Activated CD8-positive, alpha-beta memory T cell treated with anti-CD3 and anti-CD28 coated beads, Interleukin-2, amount 50 U/mL, for 1 hour (primary cell): Measurements from ENCODE around the gene DNAI2.
"Not testable (repeated sequence)": the region's sequence is repeated elsewhere in the genome, so short reads cannot be mapped to it uniquely, and the experiment has no call there.

Experiments
- DNase-seq: peaks from one replicate; pipeline ENCODE4 v3.0.0-alpha.2; 2020; ENCODE audit errors: extremely low read depth

DNAI2 gene

GRCh38 chr17:74245145-74245831 is 28.7 kb upstream of the DNAI2 start:
- DNase-seq: no peak

DNA sequence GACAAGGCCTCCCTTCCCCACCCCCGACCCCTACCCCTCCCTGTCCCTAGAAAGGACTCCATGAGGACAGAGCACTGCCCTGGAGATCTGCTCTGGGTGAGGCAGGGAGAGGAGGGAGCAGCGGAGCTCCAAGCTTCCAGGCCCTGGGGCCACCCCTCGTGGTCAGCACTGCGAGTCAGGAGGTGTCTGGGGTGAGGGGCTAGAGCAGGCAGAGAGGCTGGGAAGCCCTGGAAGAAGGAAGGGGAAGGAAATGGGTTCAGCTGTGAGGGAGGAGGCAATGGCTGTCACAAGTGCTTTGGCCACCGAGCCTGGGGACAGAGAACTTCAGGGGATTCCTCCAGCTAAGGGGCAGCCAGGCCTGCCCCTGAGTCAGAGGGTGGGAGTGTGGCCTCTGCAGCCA is 28.2 kb upstream of the DNAI2 start:
- DNase-seq: no peak

DNA sequence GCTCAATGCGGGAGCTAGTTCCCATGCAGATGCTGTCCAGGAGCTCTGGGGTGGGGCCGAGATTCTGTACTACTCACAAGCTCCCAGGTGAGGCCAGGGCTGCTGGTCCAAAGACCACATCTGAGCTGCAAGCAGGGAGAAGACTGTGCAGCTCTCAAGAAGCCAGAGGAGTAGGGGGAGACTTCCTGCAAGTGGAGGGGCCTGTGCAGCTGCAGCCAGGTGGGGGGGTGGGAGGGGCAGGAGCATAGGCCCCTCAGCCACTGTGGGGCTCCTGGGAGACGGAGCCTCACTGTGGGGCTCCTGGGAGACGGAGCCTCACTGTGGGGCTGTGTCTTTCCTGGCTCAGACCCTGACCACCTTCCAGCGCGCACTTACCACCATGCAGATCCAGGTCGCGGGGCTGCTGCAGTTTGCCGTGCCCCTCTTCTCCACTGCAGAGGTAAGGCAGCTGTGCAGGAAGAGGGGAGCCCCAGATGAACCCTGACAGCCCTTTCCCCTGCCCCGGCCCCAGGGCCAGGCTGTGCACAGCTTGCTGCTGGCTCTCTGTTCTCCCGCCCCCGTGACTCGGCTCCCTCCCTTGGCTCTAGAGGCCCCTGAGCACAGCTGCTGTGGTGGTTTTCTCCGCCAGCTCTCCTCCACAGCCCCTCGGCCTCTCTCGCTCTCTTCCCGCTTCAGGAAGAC is 24.3 kb upstream of the DNAI2 start:
- DNase-seq: no peak

- no peak for DNase-seq
Observed at GRCh38 chr17:74250324-74250995, 23.6 kb upstream of the DNAI2 start.

DNA sequence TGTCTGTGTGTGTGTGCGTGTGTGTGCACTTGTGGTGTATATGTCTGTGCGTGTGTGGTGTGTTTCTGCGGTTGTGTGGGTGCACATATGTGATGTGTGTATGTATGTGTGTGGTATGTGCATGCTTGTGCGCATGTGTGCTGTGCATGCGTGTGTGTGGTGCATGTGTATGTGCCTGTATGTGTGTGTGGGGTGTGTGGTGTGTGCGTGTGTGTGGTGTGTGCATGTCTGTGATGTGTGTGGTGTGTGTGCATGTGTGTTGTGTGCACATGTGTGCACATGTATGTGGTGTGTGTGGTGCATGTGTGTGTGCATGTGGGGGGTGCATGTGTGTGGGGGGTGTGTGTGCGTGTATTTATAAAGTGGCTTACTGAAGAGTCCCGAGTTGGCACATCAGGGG is 23.0 kb upstream of the DNAI2 start:
- no peak for DNase-seq

DNA sequence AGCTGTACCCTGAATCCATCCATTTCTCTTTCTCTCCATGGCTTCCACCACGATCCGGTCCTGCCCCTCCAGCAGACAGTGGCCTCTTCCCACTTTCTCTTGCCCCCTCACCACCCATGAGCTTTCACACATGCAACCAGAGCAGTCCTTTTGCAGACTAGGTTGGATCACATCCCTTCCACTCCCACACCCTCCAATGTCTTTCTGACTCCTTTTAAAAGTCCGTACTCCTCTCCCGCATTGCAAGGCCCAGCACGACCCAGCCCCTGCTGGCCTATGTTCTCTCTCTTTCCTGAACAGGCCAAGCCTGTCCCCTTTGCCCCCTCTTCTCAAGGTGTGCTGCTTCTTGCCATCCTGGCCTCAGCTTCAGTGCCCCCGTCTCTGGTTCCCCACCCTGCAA is 22.5 kb upstream of the DNAI2 start:
- DNase-seq: no peak

- no peak for DNase-seq
Observed at GRCh38 chr17:74252211-74252610, 21.8 kb upstream of the DNAI2 start.

GRCh38 chr17:74253036-74253435 is 21.0 kb upstream of the DNAI2 start:
- no peak for DNase-seq

DNA sequence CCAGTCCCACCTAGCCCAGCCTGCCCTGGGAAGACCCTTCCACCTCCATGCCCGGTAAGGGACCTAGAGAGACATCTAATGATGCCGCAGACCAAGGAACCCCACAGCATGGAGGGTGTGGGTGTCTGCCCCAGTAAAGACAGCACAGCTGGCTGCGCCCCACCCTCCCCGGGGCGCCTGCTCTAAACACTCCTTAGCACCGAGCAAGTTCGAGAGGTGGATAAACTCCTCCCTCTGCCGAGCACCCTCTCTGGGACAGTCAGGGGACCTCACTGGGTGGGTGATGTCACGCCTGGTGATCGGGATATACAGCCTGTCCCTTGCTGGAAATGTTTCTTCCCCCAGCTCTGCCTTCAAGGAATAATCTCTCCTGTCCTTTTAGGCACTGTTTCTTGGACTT is 16.7 kb upstream of the DNAI2 start:
- no peak for DNase-seq

- no peak for DNase-seq
Observed at GRCh38 chr17:74259667-74260524, 14.1 kb upstream of the DNAI2 start.

DNA sequence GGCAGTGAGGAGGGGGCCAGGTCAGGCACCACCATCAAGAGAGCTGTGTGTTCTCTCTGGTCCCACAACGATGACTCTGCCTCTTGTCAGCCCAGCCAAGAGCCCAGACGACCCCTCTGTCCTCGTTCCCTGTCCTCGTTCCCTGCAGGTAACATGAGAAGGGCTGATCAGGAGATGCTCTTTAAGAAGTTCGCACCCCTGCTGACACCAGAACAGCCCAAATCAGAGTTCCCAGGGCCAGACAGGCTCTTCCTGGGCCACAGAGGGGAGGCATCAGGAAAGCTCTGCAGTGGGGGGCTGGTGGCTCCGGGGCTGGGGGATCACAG is 13.5 kb upstream of the DNAI2 start:
- no peak for DNase-seq

GRCh38 chr17:74262601-74263000 is 11.4 kb upstream of the DNAI2 start:
- DNase-seq: no peak

- not testable (repeated sequence) for DNase-seq
Observed at GRCh38 chr17:74267054-74267453, 7.0 kb upstream of the DNAI2 start.

DNA sequence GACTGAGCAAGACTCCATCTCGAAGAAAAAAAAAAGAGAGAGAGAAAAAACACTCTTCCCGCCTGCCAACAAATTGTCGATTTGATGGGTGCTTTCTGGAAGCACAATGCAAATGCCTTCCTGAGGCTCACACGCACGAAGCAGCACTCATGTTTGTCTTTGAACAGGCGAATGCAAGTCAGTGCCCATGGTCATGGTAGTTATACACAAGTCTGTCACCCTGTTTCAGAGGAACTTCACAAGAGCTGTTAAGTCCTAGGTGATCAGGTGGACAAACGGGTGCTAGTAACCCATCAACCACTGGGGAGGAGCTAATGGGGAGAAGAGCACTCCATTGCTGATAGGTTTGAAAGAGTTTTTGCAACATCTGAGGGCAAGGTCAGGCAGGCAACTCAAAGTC is 6.5 kb upstream of the DNAI2 start:
- no peak for DNase-seq

GRCh38 chr17:74267987-74268499 is 6.0 kb upstream of the DNAI2 start:
- no peak for DNase-seq

- no peak for DNase-seq
Observed at GRCh38 chr17:74268558-74268957, 5.5 kb upstream of the DNAI2 start.

GRCh38 chr17:74270333-74270732 is 3.7 kb upstream of the DNAI2 start:
- DNase-seq: no peak

DNA sequence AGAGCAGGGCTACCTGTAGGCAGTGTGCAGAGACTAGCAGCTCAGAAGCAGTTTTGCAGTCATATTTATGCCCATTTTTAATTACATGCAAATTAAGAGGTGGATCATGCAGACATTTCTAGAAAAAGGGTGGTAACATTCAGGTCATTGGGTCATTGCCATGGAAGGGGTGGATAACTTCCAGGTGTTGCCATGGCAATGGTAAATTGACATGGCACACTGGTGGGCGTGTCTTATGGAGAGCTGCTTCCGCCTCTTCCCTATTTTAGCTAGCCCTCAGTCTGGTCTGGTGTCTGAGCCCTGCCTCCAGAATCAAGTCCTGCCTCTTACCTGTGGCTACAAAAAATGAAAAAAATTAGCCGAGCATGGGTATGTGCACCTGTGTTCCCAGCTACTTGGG is 2.8 kb upstream of the DNAI2 start:
- DNase-seq: no peak

DNA sequence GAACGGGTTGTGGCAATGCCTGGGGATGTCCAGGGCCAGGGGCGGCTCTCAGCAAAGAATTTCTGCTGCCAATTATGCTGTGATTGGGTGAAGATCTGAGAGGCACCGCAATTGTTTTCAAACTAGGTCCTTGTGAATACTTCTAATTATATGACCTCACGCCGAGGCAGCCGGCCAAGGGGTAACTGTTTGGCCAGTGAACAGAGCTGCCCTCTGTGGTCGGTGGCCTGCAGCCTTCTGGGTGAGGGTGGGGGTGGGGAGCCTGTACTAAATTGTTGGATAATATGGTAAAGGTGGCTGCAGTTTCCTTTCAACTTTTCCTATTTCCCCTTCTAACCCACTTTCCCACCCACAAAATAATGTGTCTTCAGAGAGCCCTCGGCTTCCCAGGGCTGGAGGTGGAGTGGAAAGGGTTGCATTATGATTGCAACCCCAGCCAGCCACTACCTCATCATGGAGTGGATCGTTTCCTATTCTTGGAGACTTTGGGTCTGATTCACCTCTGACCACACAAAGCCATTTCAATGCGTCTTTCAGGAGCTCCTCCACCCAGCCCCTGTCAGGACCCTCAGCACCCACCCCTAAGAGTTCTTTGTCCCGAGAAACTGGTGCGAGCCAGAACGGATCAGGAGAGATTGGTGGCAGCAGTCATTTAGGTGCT is 2.0 kb upstream of the DNAI2 start:
- DNase-seq: no peak

- DNase-seq: no peak
Observed at GRCh38 chr17:74272731-74273201, 1.3 kb upstream of the DNAI2 start.

DNA sequence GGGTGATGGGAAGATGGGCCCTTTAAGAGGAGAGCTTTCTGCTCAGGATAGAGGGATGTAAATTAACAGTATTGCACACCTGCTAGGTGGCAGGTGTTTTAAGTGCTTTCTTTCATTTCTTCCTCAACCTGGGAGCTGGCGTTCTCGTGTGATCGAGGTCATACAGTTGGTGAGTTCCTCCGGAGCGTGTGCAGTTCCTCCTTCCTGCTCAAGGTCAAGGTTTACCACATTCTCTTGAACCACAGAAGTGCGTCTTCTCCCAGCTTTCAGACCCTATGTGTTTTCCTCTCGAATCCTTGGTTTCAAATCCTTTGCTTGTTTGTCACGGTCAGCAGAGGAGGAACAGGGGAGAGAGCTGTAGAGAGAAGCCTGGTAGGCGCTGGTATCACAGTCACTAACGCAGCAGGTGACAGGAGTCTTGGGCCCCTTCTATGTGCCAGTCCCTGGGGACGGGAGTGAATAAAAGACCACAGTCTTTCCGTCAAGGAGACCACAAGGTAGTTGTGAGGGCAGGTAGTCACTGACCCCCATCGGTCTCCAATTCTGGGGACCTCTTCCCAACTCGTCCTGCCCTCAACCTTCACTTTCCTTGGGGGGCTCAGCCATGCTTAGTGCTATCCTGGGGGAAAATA is 791 bp downstream of the DNAI2 start:
- no peak for DNase-seq
